HG02759 (cell line): Measurements from ENCODE around the gene TMEM132C.

Experiments
- ATAC-seq: cut with Tn5 transposase; IDR thresholded peaks from one replicate; pipeline ENCODE4 v1.9.1; 2021; ENCODE audit warnings: mild to moderate bottlenecking, moderate library complexity; ENCODE audit not compliant: unreplicated experiment

The TMEM132C gene

DNA sequence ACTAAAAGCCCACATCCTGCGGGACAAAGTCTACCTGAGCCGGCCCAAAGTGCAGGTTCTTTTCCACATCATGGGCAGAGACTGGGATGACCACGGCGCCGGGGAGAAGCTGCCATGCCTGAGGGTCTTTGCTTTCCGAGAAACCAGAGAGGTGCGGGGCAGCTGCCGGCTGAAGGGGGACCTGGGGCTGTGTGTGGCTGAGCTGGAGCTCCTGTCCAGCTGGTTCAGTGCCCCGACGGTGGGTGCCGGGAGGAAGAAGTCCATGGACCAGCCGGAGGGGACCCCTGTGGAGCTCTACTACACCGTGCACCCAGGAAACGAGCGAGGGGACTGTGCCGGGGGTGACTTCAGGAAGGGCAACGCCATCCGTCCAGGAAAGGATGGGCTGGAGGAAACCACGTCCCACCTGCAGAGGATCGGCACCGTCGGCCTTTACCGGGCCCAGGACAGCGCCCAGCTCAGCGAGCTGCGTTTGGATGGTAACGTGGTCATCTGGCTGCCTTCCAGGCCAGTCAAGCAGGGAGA is 148.1 kb downstream of the TMEM132C start:
- no peak for ATAC-seq

GRCh38 chr12:128418944-128419343 is 152.0 kb downstream of the TMEM132C start:
- ATAC-seq = no peak

GRCh38 chr12:128420163-128420562 is 153.2 kb downstream of the TMEM132C start:
- ATAC-seq = no peak

- no peak for ATAC-seq
Measured at GRCh38 chr12:128421375-128421774, 154.4 kb downstream of the TMEM132C start.

DNA sequence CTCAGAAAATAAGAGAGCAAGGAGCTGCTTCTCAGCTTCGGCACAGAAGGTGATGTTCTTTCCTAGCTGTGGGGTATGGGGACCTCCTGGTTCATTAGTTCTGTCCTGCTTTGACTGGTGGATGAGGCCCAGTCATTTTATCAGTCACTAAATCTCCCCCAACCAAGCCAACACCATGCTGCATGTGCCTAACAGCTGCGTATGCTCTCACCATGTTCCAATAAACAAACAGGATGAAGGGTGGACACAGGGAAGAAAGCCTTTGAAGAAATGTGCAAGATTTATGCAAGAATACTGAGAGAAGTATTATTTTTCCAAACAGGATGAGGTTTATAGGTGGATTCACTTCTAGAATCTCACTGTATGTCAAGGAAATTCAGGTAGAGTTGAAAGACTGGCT is 156.2 kb downstream of the TMEM132C start:
- no peak for ATAC-seq

DNA sequence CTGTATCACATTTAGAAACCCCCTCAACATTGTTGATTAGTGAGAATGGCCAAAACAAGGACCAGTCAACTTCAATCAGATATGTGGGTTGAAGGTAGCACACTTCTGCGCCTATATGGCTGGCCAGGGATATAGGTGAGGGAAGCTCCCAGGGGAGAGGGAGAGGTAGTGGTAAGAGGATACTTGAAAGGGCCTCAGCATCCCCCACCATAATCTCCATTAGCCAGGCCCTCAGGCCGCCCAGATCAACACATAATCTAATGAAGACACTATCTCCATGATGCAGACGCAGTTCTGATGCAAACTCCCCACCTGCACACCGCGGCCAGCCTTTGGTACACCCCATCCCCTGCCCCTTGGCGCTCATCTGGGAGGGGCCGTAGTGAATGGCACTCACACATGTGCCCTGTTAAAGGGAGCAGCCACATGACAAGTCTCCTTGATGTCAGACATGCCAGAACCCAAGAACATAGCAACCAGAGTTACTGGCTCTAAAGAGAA is 158.0 kb downstream of the TMEM132C start:
- no peak for ATAC-seq

DNA sequence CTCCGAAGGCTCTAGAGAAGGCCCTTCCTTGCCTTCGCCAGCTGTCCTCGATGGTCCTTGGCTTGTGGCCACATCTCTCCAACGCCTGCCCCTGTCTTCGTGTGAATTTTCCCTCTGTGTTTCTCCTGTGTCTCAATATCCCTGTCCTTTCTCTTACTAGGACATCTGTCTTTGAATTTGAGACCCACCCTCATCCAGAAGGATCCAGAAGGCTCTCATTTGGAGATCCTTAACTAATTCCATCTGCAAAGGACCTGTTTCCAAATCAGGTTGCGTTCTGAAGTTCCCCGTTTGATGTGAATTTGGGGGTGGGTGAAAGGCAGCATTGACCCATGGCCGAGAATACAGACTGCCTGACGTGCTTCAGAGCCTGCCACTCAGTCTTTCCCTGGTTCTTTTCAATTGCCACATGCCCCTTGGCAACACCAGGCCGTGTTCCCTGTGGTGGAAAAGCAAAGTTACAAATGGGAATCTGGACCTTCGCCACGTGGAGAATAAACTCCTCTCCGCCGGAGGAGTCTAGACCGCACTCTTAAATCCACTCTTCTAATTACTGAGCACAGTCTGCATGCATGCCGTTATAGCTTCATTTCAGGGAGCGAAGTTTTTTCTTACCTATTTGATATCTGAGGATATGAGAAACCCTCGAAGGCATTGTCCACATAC is 158.8 kb downstream of the TMEM132C start:
- no peak for ATAC-seq

- no peak for ATAC-seq
Measured at GRCh38 chr12:128426511-128426910, 159.5 kb downstream of the TMEM132C start.

DNA sequence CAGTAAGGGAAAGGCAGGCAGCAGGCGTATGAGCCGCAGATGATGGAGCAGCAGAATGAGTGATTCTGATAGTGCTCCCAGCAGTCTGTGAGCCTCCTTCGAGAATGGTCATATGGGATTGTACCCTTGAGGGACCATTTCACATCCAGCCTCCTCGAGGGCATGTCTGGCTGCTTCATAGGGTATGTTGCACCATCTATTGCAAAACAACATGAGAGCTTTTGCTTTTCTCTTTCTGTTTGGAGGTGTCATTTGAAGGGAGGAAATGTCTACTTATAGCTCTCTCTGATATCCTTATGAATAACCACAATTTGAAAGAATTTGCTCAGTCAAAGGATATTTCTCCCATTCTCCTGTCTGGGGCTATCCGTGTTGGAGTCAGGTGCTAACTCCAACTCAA is 172.8 kb downstream of the TMEM132C start:
- ATAC-seq = no peak

DNA sequence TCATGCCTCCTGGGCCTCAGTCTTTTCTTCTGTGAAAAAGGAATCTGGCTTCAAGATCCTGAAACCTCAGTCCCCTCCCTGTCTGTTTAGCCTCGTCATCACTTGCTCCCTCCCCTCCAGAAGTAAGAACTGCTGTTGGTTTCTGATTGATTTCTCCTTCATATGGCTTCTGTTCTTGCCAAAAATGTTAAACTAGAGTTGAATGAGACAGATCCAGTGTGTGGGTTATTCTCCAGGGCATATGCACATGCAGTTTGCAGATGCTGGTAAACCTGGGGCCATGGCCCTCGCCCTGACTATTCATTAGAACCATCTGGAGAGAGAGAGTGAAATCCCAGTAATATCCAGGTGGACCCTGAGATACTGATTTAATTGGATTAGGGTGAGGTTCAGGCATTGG is 175.1 kb downstream of the TMEM132C start:
- no peak for ATAC-seq

GRCh38 chr12:128444598-128444997 is 177.6 kb downstream of the TMEM132C start:
- no peak for ATAC-seq

- no peak for ATAC-seq
Measured at GRCh38 chr12:128445415-128446127, 178.6 kb downstream of the TMEM132C start.

GRCh38 chr12:128449146-128449894 is 182.3 kb downstream of the TMEM132C start:
- ATAC-seq = no peak

- no peak for ATAC-seq
Measured at GRCh38 chr12:128450810-128451209, 183.8 kb downstream of the TMEM132C start.

DNA sequence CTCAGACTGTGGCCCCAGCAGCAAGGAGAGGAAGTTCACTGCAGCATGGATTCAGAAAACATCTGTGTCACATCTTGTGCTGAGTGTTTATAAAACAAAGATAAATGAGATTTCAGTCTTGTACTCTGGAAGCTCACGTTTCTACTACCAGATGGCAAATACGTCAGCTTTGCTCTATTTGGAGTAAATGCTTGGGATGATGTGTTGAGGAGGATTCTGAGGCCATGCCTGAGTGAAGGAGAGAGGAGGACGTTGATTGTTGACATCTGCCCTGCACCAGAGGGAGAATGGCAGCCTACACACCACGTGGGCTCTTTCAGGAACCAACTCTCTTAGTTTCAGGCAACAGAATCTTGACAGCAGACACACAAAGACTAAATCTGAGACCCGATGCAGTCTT is 188.9 kb downstream of the TMEM132C start:
- ATAC-seq = no peak

DNA sequence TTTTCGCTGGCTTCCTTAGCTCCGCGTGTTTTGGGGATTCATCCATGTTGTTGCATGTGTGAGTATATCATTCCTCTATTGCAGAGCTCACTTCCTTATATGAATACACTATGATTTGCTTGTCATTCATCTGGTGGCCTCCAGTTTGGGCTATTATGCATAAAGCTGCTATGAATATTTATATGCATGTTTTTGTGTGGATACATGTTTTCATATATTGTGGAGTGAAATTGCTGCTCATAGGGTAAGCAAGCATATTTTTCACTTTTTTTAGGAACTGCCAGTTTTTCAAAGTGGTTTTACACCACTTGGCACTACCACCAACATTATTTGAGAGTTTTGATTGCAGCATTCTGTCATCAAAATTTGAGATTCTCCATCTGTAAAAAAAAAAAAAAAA is 190.0 kb downstream of the TMEM132C start:
- ATAC-seq = no peak

DNA sequence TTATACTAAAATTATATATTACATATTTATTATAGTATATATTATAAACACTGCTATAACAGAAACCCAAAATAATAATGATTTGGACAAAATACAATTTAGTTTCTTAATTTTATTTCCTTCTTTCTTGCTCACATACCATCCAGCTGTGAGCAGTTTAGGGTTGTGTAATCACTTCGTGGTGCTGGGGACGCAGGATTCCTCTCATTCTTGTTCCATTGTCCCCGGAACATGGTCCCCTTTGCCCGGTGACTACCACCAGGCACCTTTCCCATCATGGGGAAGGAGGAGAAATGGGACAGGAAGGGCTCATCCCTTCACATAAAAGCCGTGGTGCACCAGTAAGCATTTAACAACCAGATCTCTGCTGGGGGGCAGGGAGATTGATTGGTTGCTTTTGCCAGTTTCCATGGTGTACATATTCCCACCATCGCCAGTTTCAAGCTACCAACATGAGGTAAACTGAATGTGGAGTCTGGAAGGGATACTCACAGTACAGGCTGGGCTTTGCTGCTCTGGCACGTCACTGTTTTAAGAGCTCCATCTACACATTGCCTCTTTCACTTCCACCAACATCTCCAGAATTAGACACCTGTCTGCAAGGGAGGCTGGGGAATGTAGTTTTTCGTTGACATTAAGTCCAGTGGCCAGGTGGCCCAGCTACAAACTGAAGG is 191.5 kb downstream of the TMEM132C start:
- no peak for ATAC-seq

- ATAC-seq = no peak
Measured at GRCh38 chr12:128459067-128459466, 192.1 kb downstream of the TMEM132C start.

DNA sequence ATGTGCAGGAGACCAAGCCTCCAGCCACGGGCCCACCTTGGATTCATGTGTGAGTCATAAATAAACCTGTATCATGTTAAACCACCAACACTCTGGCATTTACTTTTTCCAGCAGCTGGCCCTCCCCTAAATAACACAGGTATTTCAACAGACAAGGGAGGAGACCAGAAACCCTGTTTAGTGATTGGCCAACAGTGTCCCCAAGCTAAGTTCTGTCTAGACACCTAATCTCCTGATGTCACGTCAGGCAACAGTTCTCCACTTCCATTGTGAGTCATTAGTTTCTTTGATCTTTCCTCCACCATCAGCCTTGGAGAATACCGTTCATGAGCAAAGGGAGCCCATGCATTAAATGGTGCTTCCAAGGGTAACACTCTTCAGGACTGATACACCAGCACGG is 196.9 kb downstream of the TMEM132C start:
- no peak for ATAC-seq

- no peak for ATAC-seq
Measured at GRCh38 chr12:128467882-128468281, 200.9 kb downstream of the TMEM132C start.

- no peak for ATAC-seq
Measured at GRCh38 chr12:128468926-128469325, 202.0 kb downstream of the TMEM132C start.
